Measurements from ENCODE around the gene LCA5L. TPM values are rescaled to one million over a fixed set of nuclear protein-coding genes. Genes with fewer than 3 reads are reported as not detected.

LCA5L gene
- total RNA-seq, 4 donors from 2014 or later = 2.3 to 7.9 (median 4.9) TPM

- no peak for ATAC-seq
These were observed 77.8 kb downstream of the LCA5L start for GRCh38 chr21:39367783-39368182.

DNA sequence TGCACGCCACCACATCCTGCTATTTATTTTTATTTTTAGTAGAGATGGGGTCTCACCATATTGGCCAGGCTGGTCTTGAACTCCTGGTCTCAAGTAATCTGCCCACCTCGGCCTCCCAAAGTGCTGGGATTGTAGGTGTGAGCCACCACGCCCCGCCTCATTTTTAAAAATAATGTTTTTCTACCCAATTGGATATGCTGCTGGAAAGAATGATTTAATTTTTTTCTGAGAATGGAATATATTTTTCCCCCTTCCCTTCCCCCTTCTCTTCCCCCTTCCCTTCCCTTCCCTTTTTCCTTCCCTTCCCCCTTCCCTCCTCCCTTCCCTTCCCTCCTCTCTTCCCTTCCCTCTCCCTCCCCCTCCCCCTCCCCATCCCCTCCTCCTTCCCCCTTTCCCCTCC lies 79.0 kb downstream of the LCA5L start:
- H3K4me1 ChIP-seq = no peaks in the 10 kb centered on the region
- H3K27ac ChIP-seq = no peak overlapping the region
- H3K9me3 ChIP-seq = no peaks in the 10 kb centered on the region
- no peak overlapping the region for H3K4me3 ChIP-seq
- no peak for DNase-seq
- TF ChIP-seq POLR2A (IDR thresholded peaks at IDR 0.05) (no peak), CTCF (IDR thresholded peaks at IDR 0.05 in 4 of 5, conservative IDR thresholded peaks at IDR 0.05 in 1 of 5) (no peak)
- no peaks in the 10 kb centered on the region for H3K36me3 ChIP-seq
- H3K27me3 ChIP-seq = no peaks in the 10 kb centered on the region
- ATAC-seq = no peak
- intact Hi-C loops (cut with DNase I; ENCODE audit: low total_unique reads) (no loop called here), in situ Hi-C loops (cut with MboI; ENCODE audit: low sequenced_read_pairs in 4 of 4) (no loop called here)

More at GRCh38 chr21:39367783-39368182, 77.8 kb downstream of the LCA5L start:
- Histone ChIP-seq H3K4me1 (no peaks in the 10 kb centered on the region), H3K36me3 (no peaks in the 10 kb centered on the region), H3K27ac (no peak overlapping the region), H3K27me3 (no peaks in the 10 kb centered on the region), H3K4me3 (no peak overlapping the region), H3K9me3 (no peaks in the 10 kb centered on the region)
- TF ChIP-seq POLR2A (IDR thresholded peaks at IDR 0.05) = no peak
- no peak for TF ChIP-seq CTCF (IDR thresholded peaks at IDR 0.05 in 4 of 5, conservative IDR thresholded peaks at IDR 0.05 in 1 of 5)
- no peak for DNase-seq
- in situ Hi-C loops (cut with MboI; ENCODE audit: low sequenced_read_pairs in 4 of 4) (no loop called here), intact Hi-C loops (cut with DNase I; ENCODE audit: low total_unique reads) (no loop called here)

- ATAC-seq (no peak), DNase-seq (no peak)
- Histone ChIP-seq H3K9me3 (no peaks in the 10 kb centered on the region), H3K4me3 (no peak overlapping the region), H3K27me3 (no peaks in the 10 kb centered on the region), H3K36me3 (no peaks in the 10 kb centered on the region), H3K27ac (no peak overlapping the region), H3K4me1 (no peaks in the 10 kb centered on the region)
- in situ Hi-C loops (cut with MboI; ENCODE audit: low sequenced_read_pairs in 4 of 4) (no loop called here), intact Hi-C loops (cut with DNase I; ENCODE audit: low total_unique reads) (no loop called here)
- no peak for TF ChIP-seq CTCF (IDR thresholded peaks at IDR 0.05 in 4 of 5, conservative IDR thresholded peaks at IDR 0.05 in 1 of 5)
- no peak for TF ChIP-seq POLR2A (IDR thresholded peaks at IDR 0.05)
These were observed 80.6 kb downstream of the LCA5L start for GRCh38 chr21:39364949-39365348.

DNA sequence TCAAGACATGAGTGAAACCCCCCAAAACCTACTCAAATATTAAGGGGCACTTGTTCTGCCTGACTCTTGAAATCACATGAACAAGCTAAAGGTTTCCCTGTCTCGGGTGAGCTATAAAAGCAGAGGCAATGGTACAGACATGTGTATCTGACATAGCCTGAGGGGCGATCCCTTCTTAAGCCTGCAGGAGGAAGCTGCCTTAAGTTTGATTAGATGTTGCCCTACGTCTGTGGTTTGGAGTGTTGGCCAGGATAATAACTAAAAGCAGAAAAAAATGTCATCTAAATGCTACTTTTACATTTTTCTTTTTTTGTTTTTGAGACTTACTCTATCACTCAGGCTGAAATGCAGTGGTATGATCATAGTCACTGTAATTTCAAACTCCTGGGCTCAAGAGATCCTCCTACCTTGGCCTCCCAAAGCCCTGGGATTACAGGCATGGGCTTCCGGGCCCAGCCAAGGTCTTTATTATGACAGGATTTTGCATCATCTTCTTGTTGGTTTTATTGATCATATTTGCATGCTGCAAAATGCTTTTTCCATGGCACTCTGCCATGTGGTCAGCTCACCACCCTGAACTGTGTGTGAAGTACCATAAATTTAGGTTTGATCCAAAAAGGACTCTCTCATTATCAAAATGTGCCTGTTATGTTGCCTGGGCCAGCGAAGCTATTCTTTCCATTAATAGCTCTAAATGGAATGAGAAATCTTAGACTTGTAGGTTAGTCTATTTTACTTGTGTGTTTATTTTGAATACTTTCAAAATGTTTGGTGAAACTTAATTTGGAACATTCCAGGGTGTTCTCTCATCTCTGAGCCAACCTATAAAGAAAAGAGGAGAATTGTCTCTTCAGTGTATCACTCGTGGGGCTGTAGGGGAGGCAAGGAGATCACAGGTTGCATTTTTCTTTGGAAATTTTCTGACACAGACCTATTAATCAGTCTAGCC lies 81.7 kb downstream of the LCA5L start:
- Histone ChIP-seq H3K27ac (no peak overlapping the region), H3K36me3 (no peaks in the 10 kb centered on the region), H3K4me1 (no peaks in the 10 kb centered on the region), H3K9me3 (no peaks in the 10 kb centered on the region), H3K27me3 (no peaks in the 10 kb centered on the region), H3K4me3 (no peak overlapping the region)
- ATAC-seq (no peak), DNase-seq (no peak)
- intact Hi-C loops (cut with DNase I; ENCODE audit: low total_unique reads) = no loop called here
- TF ChIP-seq POLR2A (IDR thresholded peaks at IDR 0.05) (no peak), CTCF (IDR thresholded peaks at IDR 0.05 in 4 of 5, conservative IDR thresholded peaks at IDR 0.05 in 1 of 5) (no peak)
- in situ Hi-C loops (cut with MboI; ENCODE audit: low sequenced_read_pairs in 4 of 4) = no loop called here

All from gastrocnemius medialis (tissue), 4 donors.